Gastroesophageal sphincter (tissue), 3 donors: Measurements from ENCODE around the gene ZBTB4.

Experiments
- POLR2A ChIP-seq, 2 donors: fragments of 450-650 bp; IDR thresholded peaks; one replicate each; pipeline ENCODE4 v1.6.1; 2017; ENCODE audit warnings: antibody characterized with exemption in 2 of 2, mild to moderate bottlenecking in 2 of 2, moderate library complexity in 1 of 2
- TF ChIP-seq, protein P1 (sequence below), 4 experiments: fragments of 200-600 bp in 2 of 4; fragments of 450-650 bp in 2 of 4; sonication (generic) in 1 of 4; IDR thresholded peaks; one replicate each; pipeline ENCODE4 v1.5.1; 2017 to 2019; ENCODE audit warnings: antibody characterized with exemption in 4 of 4, mild to moderate bottlenecking in 2 of 4, moderate library complexity in 2 of 4

DNA sequence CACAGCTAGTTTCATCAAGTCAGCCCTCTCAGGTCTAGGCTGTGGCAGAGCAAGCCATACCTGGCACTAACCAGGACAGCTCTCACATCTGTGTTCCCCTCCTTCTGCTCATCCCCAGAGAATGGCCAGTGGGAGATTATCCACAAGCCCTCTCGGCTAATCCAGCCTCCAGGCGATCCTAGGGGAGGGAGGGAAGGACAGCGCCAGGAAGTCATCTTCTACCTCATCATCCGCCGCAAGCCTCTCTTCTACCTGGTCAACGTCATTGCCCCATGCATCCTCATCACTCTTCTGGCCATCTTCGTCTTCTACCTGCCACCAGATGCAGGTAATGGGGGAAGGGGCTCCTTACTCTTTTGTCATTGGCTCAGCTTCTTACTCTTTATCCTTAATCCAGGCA lies 31.0 kb downstream of the ZBTB4 start:
- TF ChIP-seq, protein P1, sequence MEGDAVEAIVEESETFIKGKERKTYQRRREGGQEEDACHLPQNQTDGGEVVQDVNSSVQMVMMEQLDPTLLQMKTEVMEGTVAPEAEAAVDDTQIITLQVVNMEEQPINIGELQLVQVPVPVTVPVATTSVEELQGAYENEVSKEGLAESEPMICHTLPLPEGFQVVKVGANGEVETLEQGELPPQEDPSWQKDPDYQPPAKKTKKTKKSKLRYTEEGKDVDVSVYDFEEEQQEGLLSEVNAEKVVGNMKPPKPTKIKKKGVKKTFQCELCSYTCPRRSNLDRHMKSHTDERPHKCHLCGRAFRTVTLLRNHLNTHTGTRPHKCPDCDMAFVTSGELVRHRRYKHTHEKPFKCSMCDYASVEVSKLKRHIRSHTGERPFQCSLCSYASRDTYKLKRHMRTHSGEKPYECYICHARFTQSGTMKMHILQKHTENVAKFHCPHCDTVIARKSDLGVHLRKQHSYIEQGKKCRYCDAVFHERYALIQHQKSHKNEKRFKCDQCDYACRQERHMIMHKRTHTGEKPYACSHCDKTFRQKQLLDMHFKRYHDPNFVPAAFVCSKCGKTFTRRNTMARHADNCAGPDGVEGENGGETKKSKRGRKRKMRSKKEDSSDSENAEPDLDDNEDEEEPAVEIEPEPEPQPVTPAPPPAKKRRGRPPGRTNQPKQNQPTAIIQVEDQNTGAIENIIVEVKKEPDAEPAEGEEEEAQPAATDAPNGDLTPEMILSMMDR (IDR thresholded peaks at IDR 0.05): no peak
- no peak for TF ChIP-seq POLR2A (IDR thresholded peaks at IDR 0.05)
